GM19099 (cell line): ENCODE data around the gene CXCL14.

ENCODE experiments used
- POLR2A ChIP-seq: IDR thresholded peaks from 3 replicates; pipeline ENCODE4 v1.6.1; 2011; ENCODE audit warnings: low read depth; ENCODE audit not compliant: insufficient read length; ENCODE audit errors: extremely low read depth

The CXCL14 gene

GRCh38 chr5:135578685-135579341 lies at the start of gene CXCL14:
TSS of gene CXCL14 (minus strand) at chr5:135578991. CDS start at chr5:135578778, 213 bp downstream.
- no peak for TF ChIP-seq POLR2A

GRCh38 chr5:135626636-135627035 lies 47.8 kb upstream of the CXCL14 start:
- TF ChIP-seq POLR2A, result no peak

- no peak for TF ChIP-seq POLR2A
Observed at GRCh38 chr5:135625961-135626360, 47.2 kb upstream of the CXCL14 start.

- TF ChIP-seq POLR2A, result no peak
Observed at GRCh38 chr5:135625486-135625885, 46.7 kb upstream of the CXCL14 start.

- no peak for TF ChIP-seq POLR2A
Observed at GRCh38 chr5:135625061-135625460, 46.3 kb upstream of the CXCL14 start.

- no peak for TF ChIP-seq POLR2A
Observed at GRCh38 chr5:135623186-135623715, 44.5 kb upstream of the CXCL14 start.

- no peak for TF ChIP-seq POLR2A
Observed at GRCh38 chr5:135615581-135616260, 36.9 kb upstream of the CXCL14 start.

GRCh38 chr5:135615171-135615570 lies 36.4 kb upstream of the CXCL14 start:
- no peak for TF ChIP-seq POLR2A

- TF ChIP-seq POLR2A, result no peak
Observed at GRCh38 chr5:135609981-135610380, 31.2 kb upstream of the CXCL14 start.

- TF ChIP-seq POLR2A, result no peak
Observed at GRCh38 chr5:135608761-135609443, 30.1 kb upstream of the CXCL14 start.

GRCh38 chr5:135608361-135608760 lies 29.6 kb upstream of the CXCL14 start:
- TF ChIP-seq POLR2A, result no peak

GRCh38 chr5:135606431-135606830 lies 27.6 kb upstream of the CXCL14 start:
- no peak for TF ChIP-seq POLR2A

- TF ChIP-seq POLR2A, result no peak
Observed at GRCh38 chr5:135605221-135605620, 26.4 kb upstream of the CXCL14 start.

- no peak for TF ChIP-seq POLR2A
Observed at GRCh38 chr5:135604056-135604455, 25.3 kb upstream of the CXCL14 start.

- no peak for TF ChIP-seq POLR2A
Observed at GRCh38 chr5:135602882-135603721, 24.3 kb upstream of the CXCL14 start.

GRCh38 chr5:135601466-135601865 lies 22.7 kb upstream of the CXCL14 start:
- no peak for TF ChIP-seq POLR2A

- TF ChIP-seq POLR2A, result no peak
Observed at GRCh38 chr5:135600971-135601381, 22.2 kb upstream of the CXCL14 start.
